Measurements from ENCODE around the gene PDIK1L. TPM values are rescaled to one million over a fixed set of nuclear protein-coding genes. Genes with fewer than 3 reads are reported as not detected.

The PDIK1L gene
- total RNA-seq, 2 donors from 2014 or later: 7.1 to 7.3 TPM

DNA sequence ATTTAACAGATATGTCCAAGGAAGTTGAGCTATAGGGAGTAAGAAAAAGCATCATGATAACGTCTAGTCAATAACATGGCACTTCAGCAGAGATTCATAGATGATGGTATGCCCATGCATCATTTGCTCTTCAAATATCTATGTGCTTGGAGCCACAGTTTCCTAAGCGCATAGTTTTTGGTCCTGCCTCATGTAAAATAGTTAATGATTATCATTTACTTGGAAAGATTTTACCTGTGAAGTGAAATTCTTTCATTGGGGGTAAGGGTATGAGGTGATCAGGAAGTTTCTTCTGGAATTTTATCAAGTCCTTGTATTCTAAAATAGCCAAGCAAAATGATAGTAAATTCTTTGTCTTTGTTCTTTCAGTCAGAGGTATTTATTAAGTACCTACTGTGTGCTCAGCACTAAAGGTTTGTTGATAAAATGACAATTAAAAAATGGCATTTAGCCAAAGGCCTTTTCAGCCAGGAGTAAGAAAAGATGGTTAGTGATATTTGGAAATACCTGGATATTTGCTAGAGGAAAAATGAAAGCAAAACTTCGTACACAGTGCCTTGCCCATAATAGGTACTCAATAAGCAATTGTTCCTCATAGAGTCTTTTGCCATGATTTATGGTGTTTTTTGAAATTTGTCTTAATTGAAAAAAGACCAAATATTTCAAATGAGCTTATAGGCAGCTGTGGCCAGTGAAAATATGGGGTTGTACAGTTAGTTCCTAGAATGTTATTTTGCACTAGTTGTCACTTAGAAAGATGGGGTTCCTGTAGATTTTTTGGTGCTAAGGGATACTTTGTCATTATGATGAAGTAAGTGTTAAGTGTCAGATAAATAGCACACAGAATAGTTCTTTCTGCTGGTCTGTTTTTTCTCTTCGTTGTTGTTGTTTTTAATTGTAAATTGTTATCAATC, 13.1 kb downstream of the PDIK1L start:
- Histone ChIP-seq H3K4me1 (ENCODE audit: control insufficient read depth, insufficient read depth, low read length) (no peaks in the 10 kb centered on the region), H3K36me3 (ENCODE audit: control insufficient read depth, insufficient read depth, low read length) (peaks cover 8% of the 10 kb centered on the region), H3K9ac (ENCODE audit: extremely low read depth, low read length, poor library complexity, severe bottlenecking) (no peak overlapping the region), H3K27me3 (ENCODE audit: control insufficient read depth, insufficient read depth, low read length, poor library complexity, severe bottlenecking) (no peaks in the 10 kb centered on the region), H3K27ac (ENCODE audit: low read depth, low read length) (no peak overlapping the region), H3K9me3 (ENCODE audit: control insufficient read depth, low read length) (no peaks in the 10 kb centered on the region), H3K4me3 (ENCODE audit: low read length) (no peak overlapping the region)
- Mint-ChIP-seq H3K36me3 (ENCODE audit: low read depth) (peaks cover 14% of the 10 kb centered on the region), H3K4me1 (peaks cover 21% of the 10 kb centered on the region), H3K9me3 (no peaks in the 10 kb centered on the region), H3K27ac (no peak overlapping the region), H3K4me3 (no peak overlapping the region), H3K27me3 (ENCODE audit: insufficient read depth) (no peaks in the 10 kb centered on the region)
- TF ChIP-seq, protein P1, sequence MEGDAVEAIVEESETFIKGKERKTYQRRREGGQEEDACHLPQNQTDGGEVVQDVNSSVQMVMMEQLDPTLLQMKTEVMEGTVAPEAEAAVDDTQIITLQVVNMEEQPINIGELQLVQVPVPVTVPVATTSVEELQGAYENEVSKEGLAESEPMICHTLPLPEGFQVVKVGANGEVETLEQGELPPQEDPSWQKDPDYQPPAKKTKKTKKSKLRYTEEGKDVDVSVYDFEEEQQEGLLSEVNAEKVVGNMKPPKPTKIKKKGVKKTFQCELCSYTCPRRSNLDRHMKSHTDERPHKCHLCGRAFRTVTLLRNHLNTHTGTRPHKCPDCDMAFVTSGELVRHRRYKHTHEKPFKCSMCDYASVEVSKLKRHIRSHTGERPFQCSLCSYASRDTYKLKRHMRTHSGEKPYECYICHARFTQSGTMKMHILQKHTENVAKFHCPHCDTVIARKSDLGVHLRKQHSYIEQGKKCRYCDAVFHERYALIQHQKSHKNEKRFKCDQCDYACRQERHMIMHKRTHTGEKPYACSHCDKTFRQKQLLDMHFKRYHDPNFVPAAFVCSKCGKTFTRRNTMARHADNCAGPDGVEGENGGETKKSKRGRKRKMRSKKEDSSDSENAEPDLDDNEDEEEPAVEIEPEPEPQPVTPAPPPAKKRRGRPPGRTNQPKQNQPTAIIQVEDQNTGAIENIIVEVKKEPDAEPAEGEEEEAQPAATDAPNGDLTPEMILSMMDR (conservative IDR thresholded peaks at IDR 0.05): no peak
- DNase-seq: no peak
- 83 to 92% methylated on average over 2 to 4 of the region's 4 CpGs for WGBS, 2 experiments (ENCODE audit: insufficient coverage in 1 of 2, insufficient read length in 1 of 2)

DNA sequence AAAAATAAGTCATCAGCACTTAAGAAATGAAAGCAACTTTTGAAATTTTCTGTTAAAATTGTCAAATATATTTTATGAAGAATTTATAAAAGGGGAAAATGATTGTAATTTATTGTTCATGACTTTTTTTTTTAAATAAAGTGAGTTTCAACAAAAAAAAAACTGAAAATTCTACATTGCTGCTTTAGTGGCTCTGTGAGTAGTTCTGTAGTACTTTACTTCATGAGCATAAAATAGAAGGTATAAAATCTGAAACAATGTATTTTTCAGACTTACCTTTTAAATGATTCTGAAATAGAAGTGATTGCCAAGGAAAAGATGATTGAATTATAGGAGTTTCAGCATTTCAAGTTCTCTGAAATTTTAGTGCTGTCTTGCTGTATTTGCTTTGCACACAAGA, 13.8 kb downstream of the PDIK1L start:
- no peak overlapping the region for H3K4me3 ChIP-seq (ENCODE audit: low read length)
- peaks cover 14% of the 10 kb centered on the region for H3K36me3 Mint-ChIP-seq (ENCODE audit: low read depth)
- H3K27me3 ChIP-seq (ENCODE audit: control insufficient read depth, insufficient read depth, low read length, poor library complexity, severe bottlenecking): no peaks in the 10 kb centered on the region
- H3K4me1 ChIP-seq (ENCODE audit: control insufficient read depth, insufficient read depth, low read length): no peaks in the 10 kb centered on the region
- TF ChIP-seq, protein P1 (conservative IDR thresholded peaks at IDR 0.05): no peak
- no peak for DNase-seq
- H3K27me3 Mint-ChIP-seq (ENCODE audit: insufficient read depth): no peaks in the 10 kb centered on the region
- no peak overlapping the region for H3K27ac Mint-ChIP-seq
- no peak overlapping the region for H3K27ac ChIP-seq (ENCODE audit: low read depth, low read length)
- no peaks in the 10 kb centered on the region for H3K9me3 ChIP-seq (ENCODE audit: control insufficient read depth, low read length)
- H3K4me1 Mint-ChIP-seq: peaks cover 21% of the 10 kb centered on the region
- H3K4me3 Mint-ChIP-seq: no peak overlapping the region
- H3K9ac ChIP-seq (ENCODE audit: extremely low read depth, low read length, poor library complexity, severe bottlenecking): no peak overlapping the region
- peaks cover 8% of the 10 kb centered on the region for H3K36me3 ChIP-seq (ENCODE audit: control insufficient read depth, insufficient read depth, low read length)
- no peaks in the 10 kb centered on the region for H3K9me3 Mint-ChIP-seq

DNA sequence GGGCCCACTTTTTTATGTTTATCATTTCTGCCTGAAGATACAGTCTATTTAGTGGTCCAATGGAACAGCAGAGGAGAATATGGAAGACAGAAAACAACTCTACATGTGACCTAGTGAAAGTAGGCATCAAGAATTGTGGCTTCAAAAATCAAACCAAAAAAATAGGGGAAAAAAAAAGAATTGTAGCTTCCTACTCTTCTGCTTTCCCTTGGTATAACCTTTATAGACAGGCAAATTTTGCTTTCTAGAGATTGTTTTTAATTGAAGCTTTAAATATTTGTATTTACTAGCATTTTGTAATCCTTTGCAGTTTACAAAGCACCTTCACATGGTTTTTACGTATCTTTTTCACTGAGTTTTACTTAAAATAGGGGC, 14.3 kb downstream of the PDIK1L start:
- Mint-ChIP-seq H3K4me3 (no peak overlapping the region), H3K9me3 (no peaks in the 10 kb centered on the region), H3K36me3 (ENCODE audit: low read depth) (peaks cover 14% of the 10 kb centered on the region), H3K27ac (no peak overlapping the region), H3K4me1 (peaks cover 21% of the 10 kb centered on the region), H3K27me3 (ENCODE audit: insufficient read depth) (no peaks in the 10 kb centered on the region)
- Histone ChIP-seq H3K9me3 (ENCODE audit: control insufficient read depth, low read length) (no peaks in the 10 kb centered on the region), H3K4me3 (ENCODE audit: low read length) (no peak overlapping the region), H3K9ac (ENCODE audit: extremely low read depth, low read length, poor library complexity, severe bottlenecking) (no peak overlapping the region), H3K4me1 (ENCODE audit: control insufficient read depth, insufficient read depth, low read length) (no peaks in the 10 kb centered on the region), H3K27me3 (ENCODE audit: control insufficient read depth, insufficient read depth, low read length, poor library complexity, severe bottlenecking) (no peaks in the 10 kb centered on the region), H3K36me3 (ENCODE audit: control insufficient read depth, insufficient read depth, low read length) (peaks cover 8% of the 10 kb centered on the region), H3K27ac (ENCODE audit: low read depth, low read length) (no peak overlapping the region)
- no peak for DNase-seq
- WGBS, 2 experiments (ENCODE audit: insufficient coverage in 1 of 2, insufficient read length in 1 of 2): 83 to 93% methylated on average over 1 of the region's 1 CpG
- TF ChIP-seq, protein P1 (conservative IDR thresholded peaks at IDR 0.05): no peak

Data from endodermal cell (in vitro differentiated cells).